LNCaP clone FGC (cell line): ENCODE measurements around the gene BMP5.

Source experiments
- DNase-seq: peaks from one replicate; pipeline ENCODE4 v3.0.0-alpha.2; 2011; ENCODE audit warnings: low read depth
- H3K4me3 ChIP-seq: 2 replicates; pipeline ENCODE4 v1.5.1; 2011; ENCODE audit warnings: mild to moderate bottlenecking, low read depth, low read length, control low read depth
- TF ChIP-seq, protein P1 (sequence below): IDR thresholded peaks from 2 replicates; pipeline ENCODE4 v1.5.1; 2012; ENCODE audit warnings: mild to moderate bottlenecking; ENCODE audit not compliant: control insufficient read depth, insufficient read depth; ENCODE audit errors: extremely low read depth

BMP5 gene

DNA sequence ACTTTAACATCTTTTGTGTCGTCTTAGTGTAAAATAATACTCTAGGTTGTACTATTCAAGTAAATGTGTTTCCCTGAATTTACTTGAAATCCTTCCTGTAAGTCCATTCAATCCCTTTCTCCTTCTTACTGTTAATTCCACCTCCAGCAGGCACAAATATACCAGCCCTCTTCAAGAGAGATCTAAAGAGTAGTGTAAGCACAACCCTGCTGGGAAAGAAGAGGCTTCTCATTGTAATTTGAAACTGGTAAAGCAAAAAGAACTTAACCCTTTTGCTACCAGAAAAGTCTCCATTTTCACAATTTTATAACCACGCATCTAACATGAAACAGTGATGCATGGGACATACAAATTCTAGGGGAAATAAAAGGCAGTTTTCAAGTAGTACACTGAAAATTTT is at the start of gene BMP5:
Gene BMP5 (minus strand): TSS at position 191 of the 400 bp plus-strand sequence. CDS start 725 bp downstream, outside the sequence.
- no peak for DNase-seq
- no peak within 1 kb of the TSS for H3K4me3 ChIP-seq
- TF ChIP-seq, protein P1, sequence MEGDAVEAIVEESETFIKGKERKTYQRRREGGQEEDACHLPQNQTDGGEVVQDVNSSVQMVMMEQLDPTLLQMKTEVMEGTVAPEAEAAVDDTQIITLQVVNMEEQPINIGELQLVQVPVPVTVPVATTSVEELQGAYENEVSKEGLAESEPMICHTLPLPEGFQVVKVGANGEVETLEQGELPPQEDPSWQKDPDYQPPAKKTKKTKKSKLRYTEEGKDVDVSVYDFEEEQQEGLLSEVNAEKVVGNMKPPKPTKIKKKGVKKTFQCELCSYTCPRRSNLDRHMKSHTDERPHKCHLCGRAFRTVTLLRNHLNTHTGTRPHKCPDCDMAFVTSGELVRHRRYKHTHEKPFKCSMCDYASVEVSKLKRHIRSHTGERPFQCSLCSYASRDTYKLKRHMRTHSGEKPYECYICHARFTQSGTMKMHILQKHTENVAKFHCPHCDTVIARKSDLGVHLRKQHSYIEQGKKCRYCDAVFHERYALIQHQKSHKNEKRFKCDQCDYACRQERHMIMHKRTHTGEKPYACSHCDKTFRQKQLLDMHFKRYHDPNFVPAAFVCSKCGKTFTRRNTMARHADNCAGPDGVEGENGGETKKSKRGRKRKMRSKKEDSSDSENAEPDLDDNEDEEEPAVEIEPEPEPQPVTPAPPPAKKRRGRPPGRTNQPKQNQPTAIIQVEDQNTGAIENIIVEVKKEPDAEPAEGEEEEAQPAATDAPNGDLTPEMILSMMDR: no peak

DNA sequence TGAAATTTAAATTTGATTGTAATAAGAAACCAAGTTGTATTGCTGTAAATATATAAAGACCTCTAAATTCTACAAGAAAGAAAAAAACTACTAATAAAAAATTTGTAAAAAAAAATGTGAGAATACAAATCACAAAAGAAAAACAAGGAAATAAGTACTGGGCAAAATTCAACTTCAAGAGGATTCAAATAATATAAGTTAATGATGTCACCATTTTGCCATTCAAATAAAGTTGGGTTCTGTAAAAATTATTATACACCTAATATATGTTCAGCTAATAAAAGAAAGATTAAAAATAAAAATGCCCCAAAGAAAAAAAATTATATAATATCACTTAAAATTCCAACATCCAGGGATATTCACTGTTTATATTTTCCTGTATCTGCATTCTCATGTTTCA is 47.0 kb upstream of the BMP5 start:
- TF ChIP-seq, protein P1: no peak
- no peak overlapping the region for H3K4me3 ChIP-seq
- no peak for DNase-seq

DNA sequence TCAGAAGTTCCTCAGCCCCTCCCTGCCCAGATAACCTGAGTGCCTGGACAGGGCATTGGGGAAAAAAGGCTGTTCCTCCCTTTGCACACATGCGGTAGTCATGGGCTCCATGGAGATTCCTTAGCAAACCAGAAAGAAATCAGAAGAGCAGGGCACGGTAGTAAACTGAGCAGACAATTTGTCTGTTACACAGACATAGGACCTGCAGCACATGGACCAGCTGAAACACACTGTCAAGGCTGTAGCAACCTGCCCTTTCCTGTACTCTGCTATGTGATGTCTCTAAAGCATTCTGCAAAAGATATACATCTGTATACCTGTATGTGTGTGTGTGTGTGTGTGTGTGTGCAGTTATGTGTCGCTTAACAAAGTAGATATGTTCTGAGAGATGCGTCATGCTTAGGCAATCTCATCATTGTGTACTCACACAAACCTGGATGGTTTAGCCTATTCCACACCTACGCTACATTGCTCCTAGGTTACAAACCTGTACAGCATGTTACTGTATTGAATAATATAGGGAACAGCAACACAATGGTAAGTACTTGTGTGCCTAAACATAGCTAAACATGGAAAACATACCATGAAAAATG is 44.4 kb upstream of the BMP5 start:
- no peak for DNase-seq
- no peak overlapping the region for H3K4me3 ChIP-seq
- TF ChIP-seq, protein P1: no peak

DNA sequence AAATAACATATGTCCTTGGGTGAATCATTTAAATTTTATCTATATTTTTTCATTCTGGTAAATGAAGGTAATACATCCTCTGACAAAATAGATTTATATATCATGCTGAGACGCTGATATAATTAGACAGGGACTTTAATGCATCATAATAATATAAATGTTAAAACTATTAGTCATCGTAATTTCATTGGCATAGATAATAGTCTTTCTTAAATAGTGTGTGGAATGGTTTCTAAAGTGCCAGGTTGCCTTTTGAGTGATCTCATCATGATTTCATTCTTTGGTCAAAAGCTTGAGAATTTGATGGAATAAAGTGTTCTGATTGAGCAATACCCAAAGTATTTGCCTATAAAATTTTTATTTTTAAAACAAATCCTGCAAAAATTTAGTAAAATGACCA is 43.2 kb upstream of the BMP5 start:
- TF ChIP-seq, protein P1: no peak
- no peak for DNase-seq

DNA sequence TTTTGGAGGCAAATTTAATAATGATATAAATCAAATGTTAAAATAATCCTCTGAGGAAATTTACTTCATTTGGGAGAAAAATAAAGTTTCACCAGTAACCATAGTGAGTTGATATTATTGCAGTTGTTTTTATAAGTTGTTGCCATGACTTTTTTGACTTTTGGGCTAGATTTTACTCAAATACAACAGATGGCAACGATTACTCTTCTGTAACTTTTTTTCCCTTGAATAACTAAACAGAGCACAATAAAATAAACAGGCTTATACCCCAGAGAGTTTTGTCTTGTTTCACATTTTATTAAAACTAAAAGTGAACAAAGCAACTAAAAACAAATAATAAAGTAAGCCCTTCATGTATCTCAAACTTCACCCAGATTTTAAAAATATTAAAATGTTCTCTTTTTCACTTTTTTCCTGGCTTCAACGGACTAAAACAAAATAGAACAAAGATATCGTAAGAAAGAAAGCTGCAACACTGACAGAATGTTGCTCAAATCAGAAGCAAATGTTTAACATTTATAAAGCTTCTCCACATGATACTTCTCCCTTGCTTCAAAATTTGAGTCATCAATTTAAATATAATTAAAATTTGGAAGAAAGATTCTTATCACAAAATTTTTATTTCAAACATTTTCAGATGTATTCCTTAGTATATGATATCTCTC is 42.5 kb upstream of the BMP5 start:
- TF ChIP-seq, protein P1: no peak
- no peak for DNase-seq
- H3K4me3 ChIP-seq: no peak overlapping the region

More for the DNA sequence above, 43.2 kb upstream of the BMP5 start:
- H3K4me3 ChIP-seq: no peak overlapping the region

DNA sequence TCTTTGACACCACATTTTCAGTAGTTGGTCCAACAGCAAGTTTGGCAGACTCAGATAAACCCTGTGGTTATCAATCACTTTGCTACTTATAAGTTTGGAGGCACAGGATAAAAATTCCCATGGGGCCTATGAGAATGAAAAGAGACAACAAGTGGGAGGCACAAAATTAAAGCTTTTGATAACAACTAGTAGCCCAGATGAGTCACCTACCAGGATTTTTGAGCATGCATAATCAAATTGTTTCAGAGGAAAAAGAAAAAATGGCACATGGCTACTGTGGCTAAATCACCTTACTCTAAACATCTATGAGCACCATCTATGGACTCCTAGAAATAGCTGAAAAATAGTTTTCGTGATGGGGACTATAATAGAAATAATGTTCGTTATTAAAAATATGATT is 40.8 kb upstream of the BMP5 start:
- H3K4me3 ChIP-seq: no peak overlapping the region
- no peak for DNase-seq
- TF ChIP-seq, protein P1: no peak
